Stimulated activated naive CD8-positive, alpha-beta T cell treated with anti-CD3 and anti-CD28 coated beads, Interleukin-15, Interleukin-2, amounts not matched to agents 100 U/mL and 50 U/mL, for 24 hours (primary cell): Measurements from ENCODE around the gene KCNJ8.
"Not testable (repeated sequence)": the region's sequence is repeated elsewhere in the genome, so short reads cannot be mapped to it uniquely, and the experiment has no call there.

Experiments
- ATAC-seq: fragments of 150-1000 bp; cut with Tn5 transposase; one replicate; pipeline ENCODE4 v1.10.0; 2021
- DNase-seq: peaks from one replicate; pipeline ENCODE4 v3.0.0; 2021

The KCNJ8 gene

DNA sequence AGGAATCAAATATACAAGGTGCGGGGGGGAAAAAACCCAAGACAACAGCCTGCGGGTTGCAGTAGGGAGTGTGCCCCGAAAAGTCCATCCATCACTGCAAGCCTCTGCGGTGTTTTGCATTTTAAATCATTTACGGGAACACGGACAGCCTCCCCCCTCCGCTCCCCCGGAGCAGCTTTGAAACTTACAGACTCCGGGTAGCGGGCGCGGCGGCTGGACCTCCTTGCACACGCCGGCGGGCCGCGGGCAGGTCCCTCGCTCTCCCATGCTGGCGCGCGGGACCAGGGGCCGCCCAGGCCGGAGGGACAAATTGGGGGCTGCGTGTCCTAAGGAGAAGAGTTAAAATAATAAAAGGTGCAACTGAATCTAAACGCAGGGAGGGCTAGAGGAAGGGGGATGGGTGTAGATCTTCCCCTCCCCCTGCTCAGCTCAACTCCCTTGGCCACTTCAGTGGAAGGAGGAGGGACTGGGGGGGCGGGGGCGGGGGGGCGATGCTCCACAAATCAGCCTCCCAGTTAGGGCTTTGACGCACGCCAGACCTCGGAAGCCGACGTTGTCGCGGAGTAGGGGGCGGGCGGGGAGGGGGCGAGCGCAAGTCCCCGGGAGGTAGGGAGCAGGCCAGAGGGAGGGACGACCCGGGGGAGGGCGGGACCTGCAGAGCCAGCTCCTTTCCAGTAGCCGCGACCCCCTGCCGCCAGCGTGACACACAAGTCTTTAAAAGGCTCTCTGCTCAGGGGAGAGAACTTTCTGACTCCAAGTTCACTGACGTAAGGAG lies at the start of gene KCNJ8:
Gene KCNJ8, minus strand, starts transcription at position 349 of the 775 bp plus-strand sequence. CDS start 1,090 bp downstream, outside the sequence.
- DNase-seq (peak; percentile 14), ATAC-seq (no peak)

DNA sequence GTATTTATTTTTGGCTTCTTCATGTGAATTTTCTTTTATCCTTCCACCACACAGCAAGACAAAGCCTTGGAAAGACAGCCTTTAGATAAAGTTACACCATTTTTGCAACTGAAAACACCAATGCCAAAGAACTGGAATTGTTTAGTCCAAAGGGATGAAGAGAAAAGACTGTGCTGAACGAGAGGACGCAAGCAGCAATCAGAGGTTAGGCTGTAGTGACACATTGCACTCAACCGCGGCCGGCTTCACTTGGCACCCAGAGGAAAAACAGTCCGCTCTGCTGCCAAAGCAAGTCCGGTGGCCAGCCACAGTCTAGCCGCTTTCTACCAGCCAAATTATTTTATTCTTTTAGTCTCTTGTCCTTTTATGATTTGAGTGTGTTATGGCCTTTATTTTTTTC lies 49.1 kb upstream of the KCNJ8 start:
- ATAC-seq (no peak), DNase-seq (no peak)

DNA sequence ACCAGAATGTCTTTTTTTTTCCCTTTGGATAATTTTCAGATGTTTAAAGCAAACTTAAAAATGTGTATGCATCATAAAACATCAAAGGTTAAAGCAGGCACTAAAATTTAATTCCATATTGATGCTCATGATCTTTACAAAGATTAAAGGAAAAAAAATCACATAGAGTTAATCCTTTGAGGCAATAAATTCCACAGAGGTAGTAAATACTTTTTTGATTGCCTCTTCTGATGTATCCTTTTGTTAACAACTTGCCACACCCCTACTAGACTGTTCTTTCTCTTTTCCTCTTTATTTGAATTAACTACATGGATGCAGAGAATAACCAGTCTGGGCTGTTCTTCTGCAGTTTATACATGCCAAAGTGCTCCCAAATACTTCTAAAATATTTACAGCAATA lies 45.2 kb upstream of the KCNJ8 start:
- ATAC-seq (no peak), DNase-seq (no peak)

DNA sequence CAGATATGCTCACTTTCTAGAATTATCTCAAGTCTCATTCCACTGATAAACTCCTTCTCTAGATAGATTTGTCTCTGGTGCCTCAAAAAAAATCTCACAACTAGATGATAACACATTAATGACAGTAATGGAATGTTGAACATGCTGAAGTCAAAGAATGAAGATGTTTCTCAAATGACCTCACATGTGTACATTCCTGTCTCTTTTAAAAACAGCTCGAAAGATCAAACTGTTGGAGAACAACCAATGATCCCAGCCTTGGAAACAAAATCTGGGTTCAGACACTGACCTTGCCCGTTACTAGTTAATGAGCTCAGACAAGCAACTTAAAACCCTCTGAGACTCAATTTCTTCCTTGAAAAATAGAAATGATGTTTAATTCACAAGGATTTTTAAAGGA lies 44.7 kb upstream of the KCNJ8 start:
- DNase-seq, result no peak
- no peak for ATAC-seq

DNA sequence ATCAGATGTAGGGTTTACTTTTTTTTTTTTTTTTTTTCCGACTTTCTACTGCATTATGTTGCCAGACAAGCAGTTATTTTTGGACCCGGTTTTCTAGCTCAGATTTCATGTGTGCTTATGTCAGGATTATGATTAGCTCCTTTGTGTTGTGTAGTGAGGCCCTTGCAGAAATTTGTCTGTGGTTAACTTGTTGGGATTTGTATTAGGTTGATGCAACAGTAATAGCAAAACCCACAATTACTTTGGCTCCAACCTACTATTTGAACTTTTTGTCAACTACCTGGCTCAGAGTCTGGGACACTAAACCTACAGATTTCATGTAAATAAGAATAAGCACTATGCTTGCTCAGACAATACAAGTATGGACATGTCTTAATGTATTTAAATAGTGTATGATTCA lies 44.1 kb upstream of the KCNJ8 start:
- no peak for ATAC-seq
- DNase-seq, result no peak

DNA sequence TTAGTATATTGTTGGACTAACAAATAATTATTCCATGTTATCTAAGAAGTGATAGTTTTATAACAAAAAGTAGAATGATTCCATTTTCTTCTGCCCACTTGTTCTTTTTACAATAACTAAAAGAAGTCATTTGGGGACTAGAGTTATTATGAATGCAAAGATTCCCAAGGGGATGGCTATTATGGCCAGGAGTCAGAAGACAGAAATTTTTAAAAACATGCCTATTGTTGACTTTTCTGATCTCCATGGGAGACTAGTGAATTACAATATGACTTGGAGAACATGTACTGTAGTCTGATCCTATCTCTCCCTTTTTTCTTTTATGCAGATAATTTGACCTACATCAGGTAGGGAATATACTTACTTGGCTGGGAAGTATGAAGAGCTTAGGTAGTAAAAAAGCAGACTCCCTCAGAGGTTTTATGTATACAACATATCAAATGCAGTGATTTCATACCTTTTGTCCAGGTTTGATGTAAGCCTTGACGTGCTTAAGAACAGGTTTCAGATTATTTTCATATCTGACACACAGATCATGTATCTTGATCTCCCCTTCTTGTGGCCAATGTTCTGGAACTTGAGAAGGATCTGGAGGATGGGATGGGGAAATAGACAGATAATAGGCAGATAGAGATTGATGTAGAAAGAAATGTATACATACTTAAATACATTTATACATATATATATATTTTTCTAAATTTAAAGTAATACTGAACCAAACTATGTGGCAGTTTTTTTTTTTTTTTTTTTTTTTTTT lies 41.0 kb upstream of the KCNJ8 start:
- DNase-seq (no peak), ATAC-seq (no peak)

DNA sequence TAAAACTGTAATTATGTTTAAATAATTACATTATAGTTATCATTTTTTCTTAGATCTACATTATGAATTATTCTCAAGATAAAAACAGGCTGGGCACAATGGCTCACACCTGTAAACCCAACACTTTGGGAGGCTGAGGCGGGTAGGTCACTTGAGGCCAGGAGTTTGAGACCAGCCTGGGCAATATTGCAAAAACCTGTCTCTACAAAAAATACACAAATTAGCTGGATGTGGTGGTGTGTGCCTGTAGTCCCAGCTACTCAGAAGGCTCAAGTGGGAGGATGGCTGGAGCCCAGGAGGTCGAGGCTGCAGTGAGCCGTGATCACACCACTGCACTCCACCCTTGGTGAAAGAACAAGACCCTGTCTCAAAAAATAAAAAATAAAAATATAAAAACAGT lies 40.3 kb upstream of the KCNJ8 start:
- DNase-seq, result no peak
- no peak for ATAC-seq

DNA sequence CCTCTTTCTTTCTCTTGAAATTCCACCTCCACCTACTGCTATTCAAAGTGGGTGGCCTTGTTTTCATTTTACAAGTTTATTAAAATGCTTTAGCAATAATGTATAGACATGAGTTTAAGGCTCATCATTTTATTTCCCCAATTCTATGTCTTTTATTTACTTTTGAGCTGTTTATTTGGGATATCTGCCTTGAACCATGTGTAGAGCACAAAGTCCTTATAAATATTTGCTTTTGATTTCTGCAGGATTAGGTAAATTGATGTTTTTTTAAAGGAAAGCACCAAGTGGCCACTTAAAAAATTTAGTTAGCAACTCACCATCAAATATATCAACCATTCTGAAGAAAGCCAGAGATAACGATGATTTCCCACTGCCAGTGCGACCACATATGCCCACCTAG lies 39.8 kb upstream of the KCNJ8 start:
- DNase-seq (no peak), ATAC-seq (no peak)

DNA sequence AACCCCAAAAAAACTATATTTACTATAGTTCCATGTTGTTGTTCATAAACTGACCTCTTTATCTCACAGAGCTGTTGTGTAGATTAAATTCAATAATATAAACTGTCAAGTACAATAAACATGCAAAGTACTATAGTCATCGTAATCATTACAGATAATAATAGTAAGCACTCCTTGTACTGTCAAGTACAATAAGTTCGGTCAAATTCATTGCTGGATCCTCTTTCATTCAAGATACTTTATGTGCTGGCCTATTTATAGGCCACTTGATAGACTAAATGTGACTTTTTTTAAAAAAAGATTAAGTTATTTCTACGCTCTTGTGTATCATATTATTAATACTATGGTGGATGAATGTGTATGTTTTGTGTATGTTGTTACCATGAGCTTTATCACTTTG lies 39.2 kb upstream of the KCNJ8 start:
- DNase-seq, result no peak
- no peak for ATAC-seq

DNA sequence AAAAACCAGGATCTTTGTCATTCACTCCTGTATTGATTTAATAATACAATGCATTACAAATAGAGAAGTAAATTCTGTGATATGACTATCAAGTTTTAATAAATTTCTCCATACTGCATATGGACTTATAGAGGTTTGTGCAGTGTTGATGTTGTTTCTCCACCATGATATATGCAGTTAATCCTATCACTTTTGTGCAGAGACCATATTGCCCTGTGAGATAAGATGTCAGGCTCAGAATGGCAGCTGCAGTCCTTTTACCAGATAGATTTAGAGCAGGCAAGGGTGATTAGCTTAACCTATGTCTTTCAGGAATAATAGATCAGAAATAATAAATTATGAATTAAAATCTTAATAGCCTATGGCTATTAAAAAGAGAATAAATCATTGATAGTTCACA lies 38.6 kb upstream of the KCNJ8 start:
- no peak for DNase-seq
- ATAC-seq, result no peak

DNA sequence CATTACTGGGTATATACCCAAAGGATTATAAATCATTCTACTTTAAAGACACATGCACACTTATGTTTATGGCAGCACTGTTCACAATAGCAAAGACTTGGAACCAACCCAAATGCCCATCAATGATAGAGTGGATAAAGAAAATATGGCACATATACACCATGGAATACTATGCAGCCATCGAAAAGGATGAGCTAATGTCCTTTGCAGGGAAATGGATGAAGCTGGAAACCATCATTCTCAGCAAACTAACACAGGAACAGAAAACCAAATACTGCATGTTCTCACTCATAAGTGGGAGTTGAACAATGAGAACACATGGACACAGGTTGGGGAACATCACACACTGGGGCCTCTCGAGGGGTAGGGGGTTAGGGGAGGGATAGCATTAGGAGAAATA lies 37.8 kb upstream of the KCNJ8 start:
- not testable (repeated sequence) for ATAC-seq, DNase-seq

DNA sequence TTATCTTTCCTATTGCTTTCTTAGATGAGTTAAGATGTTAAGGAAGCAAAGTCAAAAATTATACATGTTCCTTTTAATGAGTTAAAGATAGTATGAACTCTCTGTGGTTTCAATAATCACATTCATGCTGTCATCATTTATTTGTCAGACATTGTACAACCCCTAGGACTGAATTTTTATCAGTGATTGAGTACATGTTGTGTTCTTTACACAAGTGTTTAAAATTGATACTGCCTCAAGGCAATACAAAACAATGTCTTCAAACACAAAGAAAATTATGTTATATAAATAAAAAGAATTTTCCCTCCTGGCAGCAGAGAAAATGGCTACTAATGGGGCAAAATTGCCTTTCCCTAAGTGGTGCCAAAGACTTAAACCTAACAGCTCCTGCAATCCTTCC lies 34.6 kb upstream of the KCNJ8 start:
- no peak for DNase-seq

DNA sequence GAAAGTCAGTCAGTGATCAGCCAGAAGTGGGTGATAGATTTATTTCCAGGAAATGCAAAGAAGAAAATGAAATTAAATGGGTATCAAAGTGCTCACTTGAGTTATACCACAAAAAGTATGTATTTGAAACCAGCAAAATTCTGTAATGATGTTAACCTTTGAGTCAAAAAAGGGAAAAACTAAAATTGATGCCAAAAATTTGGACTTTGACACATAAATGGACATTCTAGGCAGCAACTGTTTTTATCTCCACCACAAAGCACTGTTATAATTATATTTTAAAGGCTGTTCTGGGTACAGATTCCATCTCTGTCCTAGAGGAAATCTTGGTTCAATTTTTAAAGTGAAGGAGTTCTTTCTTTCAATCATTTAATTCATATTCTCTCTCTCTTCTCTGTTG lies 31.7 kb upstream of the KCNJ8 start:
- ATAC-seq, result no peak
- no peak for DNase-seq

More for the DNA sequence above, 34.6 kb upstream of the KCNJ8 start:
- ATAC-seq, result no peak

DNA sequence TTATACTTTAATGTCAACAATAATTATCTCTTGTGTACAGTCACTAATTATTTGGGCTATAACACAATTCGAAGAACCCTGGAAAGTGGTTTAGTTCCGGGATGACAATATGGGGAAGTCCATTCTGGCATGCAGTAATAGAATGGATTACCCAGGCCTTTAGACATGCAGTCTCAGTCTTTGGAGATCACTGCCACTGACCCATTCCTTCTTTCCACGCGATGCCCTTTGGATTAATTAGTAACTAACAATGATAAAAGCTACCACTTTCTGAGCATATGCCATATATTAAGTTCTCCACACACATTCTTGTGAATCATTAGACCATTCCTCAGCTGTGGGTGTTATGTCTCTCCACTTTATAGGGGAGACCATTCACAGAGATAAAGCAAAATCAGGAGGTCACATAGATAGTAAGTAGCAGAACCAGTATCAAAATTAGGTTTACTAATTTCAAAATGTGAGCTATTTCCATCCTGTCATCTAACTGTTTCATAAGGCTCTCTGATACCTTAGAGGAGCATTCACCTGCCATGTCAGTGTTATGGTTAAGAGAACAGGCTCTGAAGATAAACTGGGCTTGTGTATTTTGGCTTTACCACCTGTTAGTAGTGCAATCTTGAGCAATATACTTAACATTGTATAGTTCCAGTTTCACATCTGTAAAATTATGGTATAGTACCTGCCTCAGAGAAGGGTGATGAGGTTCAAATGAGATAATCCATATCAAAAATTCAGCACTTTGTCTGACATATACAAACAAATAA lies 27.2 kb upstream of the KCNJ8 start:
- DNase-seq, result no peak
- ATAC-seq, result no peak

DNA sequence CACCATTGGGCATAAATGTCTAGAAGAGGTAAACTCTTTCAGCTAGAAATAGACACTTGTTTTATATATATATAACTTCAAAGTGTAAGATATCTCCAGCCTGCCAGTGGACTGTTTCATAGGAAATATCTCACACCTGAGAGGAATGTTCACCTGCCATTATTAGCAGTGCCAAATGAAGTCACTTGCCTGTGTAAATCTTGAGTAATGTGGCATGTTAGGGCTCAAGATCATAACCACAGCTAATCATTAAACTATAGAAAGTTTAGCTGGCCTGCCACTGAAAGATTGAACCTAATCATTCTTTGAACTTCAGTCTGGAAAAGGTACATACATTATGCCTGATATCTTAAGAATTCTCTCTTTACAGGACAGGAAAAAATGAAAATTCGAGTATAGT lies 25.5 kb upstream of the KCNJ8 start:
- DNase-seq (no peak), ATAC-seq (no peak)

DNA sequence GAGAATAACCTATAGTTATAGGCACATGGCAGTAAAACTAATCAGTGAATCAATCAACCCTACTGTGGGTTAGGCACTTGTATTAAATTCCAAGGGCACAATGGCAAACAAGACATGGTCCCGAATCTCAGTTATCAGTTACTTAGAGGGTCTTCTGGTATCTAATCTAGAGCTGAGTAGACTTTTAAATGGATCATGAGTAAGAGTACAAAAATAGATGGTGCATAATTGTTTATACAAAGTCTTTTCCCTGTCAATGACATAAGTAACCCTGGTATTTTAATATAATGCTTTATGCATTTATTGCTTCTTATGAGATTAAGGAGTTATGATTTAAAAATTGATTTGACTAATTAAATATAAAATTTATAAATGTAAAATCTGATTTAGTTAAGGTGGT lies 23.0 kb upstream of the KCNJ8 start:
- DNase-seq, result no peak

DNA sequence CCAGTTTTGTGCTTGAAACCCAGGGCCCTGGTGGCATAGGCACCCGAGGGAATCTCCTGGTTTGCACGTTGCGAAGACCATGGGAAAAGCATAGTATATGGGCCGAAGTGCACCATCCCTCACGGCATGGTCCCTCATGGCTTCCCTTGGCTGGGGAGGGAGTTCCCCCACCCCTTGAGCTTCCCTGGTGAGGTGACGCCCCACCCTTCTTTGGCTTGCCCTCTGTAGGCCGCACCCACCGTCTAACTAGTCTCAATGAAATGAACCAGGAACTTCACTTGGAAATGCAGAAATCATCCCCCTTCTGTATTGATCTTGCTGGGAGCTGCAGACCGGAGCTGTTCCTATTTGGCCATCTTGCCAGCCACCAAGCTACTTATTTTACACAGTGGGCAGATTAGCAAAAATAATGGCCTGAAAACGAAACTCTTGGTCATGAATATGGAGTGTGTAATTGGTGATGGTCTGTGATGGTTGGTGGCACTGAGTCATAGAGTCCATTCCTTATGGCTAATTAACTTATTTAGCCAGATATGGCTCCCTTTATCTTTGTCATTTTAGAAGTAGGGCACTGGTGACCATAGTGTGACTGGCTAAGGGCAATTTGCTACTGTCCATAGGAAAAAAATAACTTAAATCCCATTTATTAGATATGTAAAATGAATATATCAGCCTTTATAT lies 21.3 kb upstream of the KCNJ8 start:
- ATAC-seq, result no peak
- DNase-seq, result no peak

More for the DNA sequence above, 23.0 kb upstream of the KCNJ8 start:
- ATAC-seq, result no peak

DNA sequence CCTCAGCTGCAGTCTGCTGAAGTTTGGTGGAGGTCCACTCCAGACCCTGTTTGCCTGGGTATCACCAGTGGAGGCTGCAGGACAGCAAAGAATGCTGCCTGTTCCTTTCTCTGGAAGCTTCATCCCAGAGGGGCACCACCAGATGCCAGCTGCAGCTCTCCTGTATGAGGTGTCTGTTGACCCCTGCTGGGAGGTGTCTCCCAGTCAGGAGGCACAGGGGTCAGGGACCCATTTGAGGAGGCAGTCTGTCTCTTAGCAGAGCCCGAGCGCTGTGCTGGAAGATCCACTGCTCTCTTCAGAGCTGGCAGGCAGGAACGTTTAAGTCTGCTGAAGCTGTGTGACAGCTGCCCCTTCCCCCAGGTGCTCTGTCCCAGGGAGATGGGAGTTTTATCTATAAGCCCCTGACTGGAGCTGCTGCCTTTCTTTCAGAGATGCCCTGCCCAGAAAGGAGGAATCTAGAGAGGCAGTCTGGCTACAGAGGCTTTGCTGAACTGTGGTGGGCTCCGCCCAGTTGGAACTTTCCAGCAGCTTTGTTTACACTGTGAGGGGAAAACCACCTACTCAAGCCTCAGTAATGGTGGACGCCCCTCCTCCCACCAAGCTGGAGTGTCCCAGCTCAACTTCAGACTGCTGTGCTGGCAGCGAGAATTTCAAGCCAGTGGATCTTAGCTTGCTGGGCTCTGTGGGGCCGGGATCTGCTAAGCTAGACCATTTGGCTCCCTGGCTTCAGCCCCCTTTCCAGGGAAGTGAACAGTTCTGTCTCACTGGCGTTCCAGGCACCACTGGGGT lies 20.5 kb upstream of the KCNJ8 start:
- DNase-seq, ATAC-seq: not testable (repeated sequence)

DNA sequence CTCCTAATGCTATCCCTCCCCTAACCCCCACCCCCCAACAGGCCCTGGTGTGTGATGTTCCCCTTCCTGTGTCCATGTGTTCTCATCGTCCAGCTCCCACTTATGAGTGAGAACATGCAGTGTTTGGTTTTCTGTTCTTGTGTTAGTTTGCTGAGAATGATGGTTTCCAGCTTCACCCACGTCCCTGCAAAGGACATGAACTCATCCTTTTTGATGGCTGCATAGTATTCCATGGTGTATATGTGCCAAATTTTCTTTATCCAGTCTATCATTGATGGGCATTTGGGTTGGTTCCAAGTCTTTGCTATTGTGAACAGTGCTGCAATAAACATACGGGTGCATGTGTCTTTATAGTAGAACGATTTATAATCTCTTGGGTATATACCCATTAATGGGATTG lies 15.2 kb upstream of the KCNJ8 start:
- DNase-seq, ATAC-seq: not testable (repeated sequence)

DNA sequence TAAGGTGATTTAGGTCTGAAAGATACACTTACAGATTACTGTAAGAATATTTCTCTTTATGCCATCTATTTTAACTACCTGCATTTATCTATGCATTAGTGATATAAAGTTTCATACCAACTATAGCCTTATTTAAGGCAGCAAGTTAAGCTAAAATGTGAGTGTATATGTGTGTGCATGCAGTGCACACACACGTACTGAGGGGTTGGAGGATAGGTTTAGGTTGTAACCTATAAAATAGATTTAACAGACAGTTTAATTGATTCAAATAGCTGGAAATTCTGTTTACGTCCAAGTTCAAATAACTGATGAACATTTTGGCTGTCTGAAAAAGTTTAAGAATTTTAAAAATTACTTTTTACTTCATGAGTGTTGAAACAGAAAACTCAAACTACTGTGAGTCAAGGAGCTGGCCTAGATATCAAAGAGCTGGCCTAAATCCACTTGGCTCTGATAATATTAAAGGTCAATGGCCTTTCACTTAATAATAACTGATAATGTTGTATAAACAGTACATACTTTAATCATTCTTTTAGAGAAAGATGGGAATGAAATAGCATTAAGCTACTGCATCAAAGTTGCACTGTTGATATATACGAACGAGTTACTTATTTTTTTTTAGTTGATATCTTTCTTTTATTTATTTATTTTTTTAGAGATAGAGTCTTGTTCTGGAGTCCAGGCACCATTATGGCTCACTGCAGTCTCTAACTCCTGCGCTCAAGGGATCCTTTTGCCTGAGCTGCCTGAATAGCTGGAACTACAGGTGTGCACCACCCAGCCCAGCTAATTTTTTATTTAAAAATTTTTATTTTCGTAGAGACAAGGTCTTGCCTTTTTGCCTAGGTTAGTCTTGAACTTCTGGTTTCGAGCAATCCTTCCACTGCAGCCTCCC lies 13.8 kb upstream of the KCNJ8 start:
- DNase-seq (no peak), ATAC-seq (no peak)
